ENCODE measurements around the gene NUP93.

Gene NUP93

GRCh38 chr16:56764835-56765234 is 34.9 kb downstream of the NUP93 start:
- Histone ChIP-seq H3K27ac (ENCODE audit: insufficient read depth in 1 of 2, low read depth in 1 of 2, low read length in 2 of 2, poor library complexity in 1 of 2, severe bottlenecking in 2 of 2) (peak overlapping the region in 1 of 2 experiments; percentile 35), H3K4me3 (ENCODE audit: control insufficient read depth in 1 of 7, extremely low read depth in 1 of 7, insufficient read depth in 4 of 7, low read depth in 2 of 7, low read length in 6 of 7) (no peak overlapping the region), H3K36me3 (ENCODE audit: control insufficient read depth in 4 of 4, insufficient read depth in 4 of 4, low read length in 3 of 4) (peaks cover 7 to 39% (median 21%) of the 10 kb centered on the region in 4 experiments), H3K27me3 (replicated peaks in 2 of 5; ENCODE audit: control insufficient read depth in 4 of 5, insufficient read depth in 5 of 5, low read length in 4 of 5) (no peaks in the 10 kb centered on the region), H3K4me1 (ENCODE audit: control extremely low read depth in 1 of 4, control insufficient read depth in 4 of 4, insufficient read depth in 4 of 4, low read length in 3 of 4) (peaks cover 0 to 7% (median 0%) of the 10 kb centered on the region in 4 experiments), H3K9me3 (ENCODE audit: control extremely low read depth in 1 of 5, control insufficient read depth in 4 of 5, insufficient read depth in 2 of 5, low read depth in 1 of 5, low read length in 4 of 5) (no peaks in the 10 kb centered on the region)
- CTCF ChIA-PET, result no interaction called here
- no peak for DNase-seq
- POLR2A ChIA-PET, result no interaction called here
- WGBS (ENCODE audit: insufficient coverage), result 100% methylated on average over 1 of the region's 2 CpGs

GRCh38 chr16:56765949-56766348 is 36.0 kb downstream of the NUP93 start:
- no peaks in the 10 kb centered on the region for H3K27me3 ChIP-seq (replicated peaks in 2 of 5; ENCODE audit: control insufficient read depth in 4 of 5, insufficient read depth in 5 of 5, low read length in 4 of 5)
- no peaks in the 10 kb centered on the region for H3K9me3 ChIP-seq (ENCODE audit: control extremely low read depth in 1 of 5, control insufficient read depth in 4 of 5, insufficient read depth in 2 of 5, low read depth in 1 of 5, low read length in 4 of 5)
- 100% methylated on average over 1 of the region's 4 CpGs for WGBS (ENCODE audit: insufficient coverage)
- H3K36me3 ChIP-seq (ENCODE audit: control insufficient read depth in 4 of 4, insufficient read depth in 4 of 4, low read length in 3 of 4), result peaks cover 3 to 30% (median 15%) of the 10 kb centered on the region in 4 experiments
- no peak overlapping the region for H3K27ac ChIP-seq (ENCODE audit: insufficient read depth in 1 of 2, low read depth in 1 of 2, low read length in 2 of 2, poor library complexity in 1 of 2, severe bottlenecking in 2 of 2)
- ChIA-PET POLR2A (no interaction called here), CTCF (no interaction called here)
- DNase-seq, result no peak
- peaks cover 0 to 7% (median 0%) of the 10 kb centered on the region in 4 experiments for H3K4me1 ChIP-seq (ENCODE audit: control extremely low read depth in 1 of 4, control insufficient read depth in 4 of 4, insufficient read depth in 4 of 4, low read length in 3 of 4)
- H3K4me3 ChIP-seq (ENCODE audit: control insufficient read depth in 1 of 7, extremely low read depth in 1 of 7, insufficient read depth in 4 of 7, low read depth in 2 of 7, low read length in 6 of 7), result no peak overlapping the region

GRCh38 chr16:56767024-56767423 is 37.1 kb downstream of the NUP93 start:
- H3K4me1 ChIP-seq (ENCODE audit: control extremely low read depth in 1 of 4, control insufficient read depth in 4 of 4, insufficient read depth in 4 of 4, low read length in 3 of 4), result peaks cover 0 to 7% (median 0%) of the 10 kb centered on the region in 4 experiments
- no peak overlapping the region for H3K27ac ChIP-seq (ENCODE audit: insufficient read depth in 1 of 2, low read depth in 1 of 2, low read length in 2 of 2, poor library complexity in 1 of 2, severe bottlenecking in 2 of 2)
- ChIA-PET POLR2A (no interaction called here), CTCF (no interaction called here)
- H3K9me3 ChIP-seq (ENCODE audit: control extremely low read depth in 1 of 5, control insufficient read depth in 4 of 5, insufficient read depth in 2 of 5, low read depth in 1 of 5, low read length in 4 of 5), result no peaks in the 10 kb centered on the region
- no peak for DNase-seq
- H3K4me3 ChIP-seq (ENCODE audit: control insufficient read depth in 1 of 7, extremely low read depth in 1 of 7, insufficient read depth in 4 of 7, low read depth in 2 of 7, low read length in 6 of 7), result no peak overlapping the region
- H3K27me3 ChIP-seq (replicated peaks in 2 of 5; ENCODE audit: control insufficient read depth in 4 of 5, insufficient read depth in 5 of 5, low read length in 4 of 5), result no peaks in the 10 kb centered on the region
- WGBS (ENCODE audit: insufficient coverage), result 93% methylated on average over 3 of the region's 3 CpGs
- peaks cover 3 to 26% (median 8%) of the 10 kb centered on the region in 4 experiments for H3K36me3 ChIP-seq (ENCODE audit: control insufficient read depth in 4 of 4, insufficient read depth in 4 of 4, low read length in 3 of 4)

GRCh38 chr16:56769677-56770076 is 39.7 kb downstream of the NUP93 start:
- Histone ChIP-seq H3K9me3 (ENCODE audit: control extremely low read depth in 1 of 5, control insufficient read depth in 4 of 5, insufficient read depth in 2 of 5, low read depth in 1 of 5, low read length in 4 of 5) (no peaks in the 10 kb centered on the region), H3K4me3 (ENCODE audit: control insufficient read depth in 1 of 7, extremely low read depth in 1 of 7, insufficient read depth in 4 of 7, low read depth in 2 of 7, low read length in 6 of 7) (no peak overlapping the region), H3K4me1 (ENCODE audit: control extremely low read depth in 1 of 4, control insufficient read depth in 4 of 4, insufficient read depth in 4 of 4, low read length in 3 of 4) (peaks cover 0 to 19% (median 4%) of the 10 kb centered on the region in 4 experiments), H3K36me3 (ENCODE audit: control insufficient read depth in 4 of 4, insufficient read depth in 4 of 4, low read length in 3 of 4) (peaks cover 2 to 14% (median 5%) of the 10 kb centered on the region in 4 experiments), H3K27ac (ENCODE audit: insufficient read depth in 1 of 2, low read depth in 1 of 2, low read length in 2 of 2, poor library complexity in 1 of 2, severe bottlenecking in 2 of 2) (no peak overlapping the region), H3K27me3 (replicated peaks in 2 of 5; ENCODE audit: control insufficient read depth in 4 of 5, insufficient read depth in 5 of 5, low read length in 4 of 5) (no peaks in the 10 kb centered on the region)
- ChIA-PET POLR2A (no interaction called here), CTCF (interaction anchor here (0.9 to 1.9 kb wide), 4 partner anchors 15 to 23 kb away, joined by 3 to 4 read pairs (median 4); no protein-coding TSS in a partner anchor)
- no CpG with 5 or more reads among the region's 3 CpGs for WGBS (ENCODE audit: insufficient coverage)
- DNase-seq, result no peak

- Histone ChIP-seq H3K4me1 (ENCODE audit: control extremely low read depth in 1 of 4, control insufficient read depth in 4 of 4, insufficient read depth in 4 of 4, low read length in 3 of 4) (peaks cover 0 to 19% (median 4%) of the 10 kb centered on the region in 4 experiments), H3K27me3 (replicated peaks in 2 of 5; ENCODE audit: control insufficient read depth in 4 of 5, insufficient read depth in 5 of 5, low read length in 4 of 5) (no peaks in the 10 kb centered on the region), H3K4me3 (ENCODE audit: control insufficient read depth in 1 of 7, extremely low read depth in 1 of 7, insufficient read depth in 4 of 7, low read depth in 2 of 7, low read length in 6 of 7) (no peak overlapping the region), H3K9me3 (ENCODE audit: control extremely low read depth in 1 of 5, control insufficient read depth in 4 of 5, insufficient read depth in 2 of 5, low read depth in 1 of 5, low read length in 4 of 5) (no peaks in the 10 kb centered on the region), H3K27ac (ENCODE audit: insufficient read depth in 1 of 2, low read depth in 1 of 2, low read length in 2 of 2, poor library complexity in 1 of 2, severe bottlenecking in 2 of 2) (no peak overlapping the region), H3K36me3 (ENCODE audit: control insufficient read depth in 4 of 4, insufficient read depth in 4 of 4, low read length in 3 of 4) (peaks cover 0 to 5% (median 4%) of the 10 kb centered on the region in 4 experiments)
- CTCF ChIA-PET, result interaction anchor here (1.8 kb wide), 1 partner anchor 21 kb away, joined by 4 read pairs; no protein-coding TSS in a partner anchor
- POLR2A ChIA-PET, result no interaction called here
- WGBS (ENCODE audit: insufficient coverage), result 97% methylated on average over 4 of the region's 5 CpGs
- no peak for DNase-seq
Observed at GRCh38 chr16:56771558-56772279, 41.8 kb downstream of the NUP93 start.

- ChIA-PET POLR2A (no interaction called here), CTCF (interaction anchor here (1.5 to 1.8 kb wide), 2 partner anchors 19 to 20 kb away, joined by 3 to 4 read pairs; no protein-coding TSS in a partner anchor)
- Histone ChIP-seq H3K4me3 (ENCODE audit: control insufficient read depth in 1 of 7, extremely low read depth in 1 of 7, insufficient read depth in 4 of 7, low read depth in 2 of 7, low read length in 6 of 7) (no peak overlapping the region), H3K36me3 (ENCODE audit: control insufficient read depth in 4 of 4, insufficient read depth in 4 of 4, low read length in 3 of 4) (peaks cover 0 to 6% (median 0%) of the 10 kb centered on the region in 4 experiments), H3K27ac (ENCODE audit: insufficient read depth in 1 of 2, low read depth in 1 of 2, low read length in 2 of 2, poor library complexity in 1 of 2, severe bottlenecking in 2 of 2) (no peak overlapping the region), H3K4me1 (ENCODE audit: control extremely low read depth in 1 of 4, control insufficient read depth in 4 of 4, insufficient read depth in 4 of 4, low read length in 3 of 4) (peaks cover 0 to 12% (median 4%) of the 10 kb centered on the region in 4 experiments), H3K9me3 (ENCODE audit: control extremely low read depth in 1 of 5, control insufficient read depth in 4 of 5, insufficient read depth in 2 of 5, low read depth in 1 of 5, low read length in 4 of 5) (no peaks in the 10 kb centered on the region), H3K27me3 (replicated peaks in 2 of 5; ENCODE audit: control insufficient read depth in 4 of 5, insufficient read depth in 5 of 5, low read length in 4 of 5) (no peaks in the 10 kb centered on the region)
- no peak for DNase-seq
- WGBS (ENCODE audit: insufficient coverage), result 100% methylated on average over 3 of the region's 3 CpGs
Observed at GRCh38 chr16:56773532-56773931, 43.6 kb downstream of the NUP93 start.

GRCh38 chr16:56774016-56774680 is 44.2 kb downstream of the NUP93 start:
- no peaks in the 10 kb centered on the region for H3K9me3 ChIP-seq (ENCODE audit: control extremely low read depth in 1 of 5, control insufficient read depth in 4 of 5, insufficient read depth in 2 of 5, low read depth in 1 of 5, low read length in 4 of 5)
- POLR2A ChIA-PET, result no interaction called here
- no CpG with 5 or more reads among the region's 2 CpGs for WGBS (ENCODE audit: insufficient coverage)

More at GRCh38 chr16:56774016-56774680, 44.2 kb downstream of the NUP93 start:
- H3K4me1 ChIP-seq (ENCODE audit: control extremely low read depth in 1 of 4, control insufficient read depth in 4 of 4, insufficient read depth in 4 of 4, low read length in 3 of 4), result peaks cover 0 to 12% (median 4%) of the 10 kb centered on the region in 4 experiments
- H3K36me3 ChIP-seq (ENCODE audit: control insufficient read depth in 4 of 4, insufficient read depth in 4 of 4, low read length in 3 of 4), result peaks cover 0 to 6% (median under 1%) of the 10 kb centered on the region in 4 experiments
- no peak overlapping the region for H3K4me3 ChIP-seq (ENCODE audit: control insufficient read depth in 1 of 7, extremely low read depth in 1 of 7, insufficient read depth in 4 of 7, low read depth in 2 of 7, low read length in 6 of 7)
- no peak for DNase-seq
- H3K27me3 ChIP-seq (replicated peaks in 2 of 5; ENCODE audit: control insufficient read depth in 4 of 5, insufficient read depth in 5 of 5, low read length in 4 of 5), result no peaks in the 10 kb centered on the region
- H3K27ac ChIP-seq (ENCODE audit: insufficient read depth in 1 of 2, low read depth in 1 of 2, low read length in 2 of 2, poor library complexity in 1 of 2, severe bottlenecking in 2 of 2), result no peak overlapping the region
- CTCF ChIA-PET, result interaction anchor here (1.5 kb wide), 1 partner anchor 21 kb away, joined by 3 read pairs; no protein-coding TSS in a partner anchor

All from common myeloid progenitor, CD34-positive (primary cell).